Activated CD4-positive, alpha-beta T cell treated with anti-CD3 and anti-CD28 coated beads, Interleukin-2, Interleukin-6, amounts not matched to agents 100 ng/mL and 50 ng/mL, durations not matched to agents 16 hours and 8 hours (primary cell): ENCODE data around the gene NAA15.
A peak's percentile ranks its signal among the peaks of the same experiment; 100 is the strongest.
"Not testable (repeated sequence)": the region's sequence is repeated elsewhere in the genome, so short reads cannot be mapped to it uniquely, and the experiment has no call there.

Source experiments
- DNase-seq: peaks from one replicate; pipeline ENCODE4 v3.0.0-alpha.2; 2020

Gene NAA15

DNA sequence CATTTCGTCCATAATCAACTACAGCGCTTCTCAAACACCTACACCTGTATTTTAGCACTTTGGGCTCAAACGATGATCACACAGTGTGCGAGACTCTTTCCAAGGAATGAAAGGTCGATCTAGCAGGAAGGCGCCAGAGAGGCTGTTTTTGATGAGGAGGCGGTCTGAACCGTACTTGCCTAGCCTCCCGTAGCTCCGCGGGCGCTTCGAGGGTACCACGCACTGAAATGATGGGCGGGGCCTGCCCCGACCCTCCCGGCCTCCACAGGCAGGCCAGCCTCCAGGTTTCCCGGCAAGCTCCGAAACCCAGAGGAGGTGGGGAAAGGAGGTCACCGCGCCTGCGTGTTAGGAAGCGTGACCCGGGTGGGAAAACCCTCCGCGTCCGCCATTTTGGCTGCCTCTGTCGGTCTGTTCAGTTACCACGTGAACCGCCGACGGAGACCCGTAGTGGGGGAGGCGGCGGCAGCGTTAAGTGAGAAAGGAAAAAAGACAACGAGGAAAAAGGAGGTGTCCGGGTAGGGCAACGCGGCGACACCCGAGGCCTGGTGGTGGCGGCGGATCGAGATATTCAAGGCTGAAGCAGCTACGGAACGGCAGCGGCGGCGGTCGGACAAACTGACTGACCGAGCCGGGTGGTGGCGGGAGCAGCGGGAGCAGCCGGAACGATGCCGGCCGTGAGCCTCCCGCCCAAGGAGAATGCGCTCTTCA, at the start of gene NAA15:
Gene NAA15, plus strand, starts transcription at position 393 of the 708 bp plus-strand sequence. Its CDS starts 273 bp downstream, at position 666.
- peak; percentile 99 for DNase-seq

DNA sequence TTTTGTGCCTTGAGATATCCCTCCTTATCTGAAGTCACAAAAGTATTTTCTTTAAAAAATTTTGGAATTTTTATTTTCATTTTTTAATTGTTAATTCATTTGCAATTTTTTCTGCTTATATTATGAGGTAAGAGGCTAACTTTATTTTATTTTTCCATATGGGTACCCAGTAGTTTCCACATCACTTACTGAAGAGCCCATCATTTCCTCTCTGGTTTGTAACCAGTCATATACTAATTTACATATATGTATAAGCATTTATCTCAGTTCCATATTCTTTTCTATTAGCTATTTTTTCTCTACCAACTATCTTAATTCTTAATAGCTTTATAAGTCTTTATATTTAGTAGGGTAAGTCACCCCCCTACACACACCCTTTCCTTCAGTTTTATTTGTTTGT, 48.3 kb upstream of the NAA15 start:
- DNase-seq: no peak

DNA sequence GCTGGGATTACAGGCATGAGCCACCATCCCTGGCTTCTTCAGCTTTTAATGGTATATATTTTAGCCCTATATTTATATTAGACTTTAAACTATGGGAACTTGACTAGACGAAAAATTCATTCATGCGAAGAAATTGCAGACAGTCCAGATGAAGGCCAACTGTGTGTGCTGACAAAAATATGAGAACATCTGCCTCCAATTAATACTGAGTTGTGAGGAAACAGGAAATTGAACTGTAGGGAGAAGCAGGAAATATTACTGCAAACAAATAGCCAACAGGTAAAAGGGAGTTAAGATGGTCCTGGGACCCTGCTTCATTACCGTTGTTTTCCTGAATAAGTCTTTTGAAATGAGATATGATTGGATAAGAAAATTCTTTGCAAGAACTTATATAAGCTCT, 47.6 kb upstream of the NAA15 start:
- no peak for DNase-seq

DNA sequence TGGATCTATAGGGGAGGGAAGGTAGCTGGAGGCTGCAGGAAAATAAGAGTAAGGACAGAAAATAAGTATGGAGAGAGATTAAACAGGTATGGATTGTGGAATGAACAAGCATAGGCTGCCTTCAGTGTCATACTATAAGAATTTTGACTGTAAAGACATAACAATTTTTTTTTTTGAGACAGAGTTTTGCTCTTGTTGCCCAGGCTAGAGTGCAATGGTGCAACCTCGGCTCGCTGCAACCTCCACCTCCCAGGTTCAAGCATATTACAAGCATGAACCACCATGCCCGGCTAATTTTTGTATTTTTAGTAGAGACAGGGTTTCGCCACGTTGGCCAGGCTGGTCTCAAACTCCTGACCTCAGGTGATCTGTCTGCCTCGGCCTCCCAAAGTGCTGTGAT, 45.7 kb upstream of the NAA15 start:
- not testable (repeated sequence) for DNase-seq

DNA sequence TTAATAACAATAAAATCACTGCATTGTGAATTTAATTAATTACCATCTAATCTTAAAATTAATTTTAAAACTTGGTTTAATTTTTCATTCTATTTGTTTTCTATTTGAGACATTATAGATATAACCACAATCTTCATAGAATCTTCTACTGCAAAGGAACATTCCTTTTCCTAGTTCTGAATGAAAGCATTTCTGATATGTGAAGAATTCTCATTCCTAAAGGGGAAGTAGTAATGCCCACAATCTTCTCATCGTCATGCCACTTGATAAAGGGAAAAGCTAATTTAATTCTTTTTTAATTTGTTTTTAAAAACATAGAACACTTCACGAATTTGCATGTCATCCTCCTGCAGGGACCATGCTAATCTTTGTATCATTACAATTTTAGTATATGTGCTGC, 45.0 kb upstream of the NAA15 start:
- no peak for DNase-seq

DNA sequence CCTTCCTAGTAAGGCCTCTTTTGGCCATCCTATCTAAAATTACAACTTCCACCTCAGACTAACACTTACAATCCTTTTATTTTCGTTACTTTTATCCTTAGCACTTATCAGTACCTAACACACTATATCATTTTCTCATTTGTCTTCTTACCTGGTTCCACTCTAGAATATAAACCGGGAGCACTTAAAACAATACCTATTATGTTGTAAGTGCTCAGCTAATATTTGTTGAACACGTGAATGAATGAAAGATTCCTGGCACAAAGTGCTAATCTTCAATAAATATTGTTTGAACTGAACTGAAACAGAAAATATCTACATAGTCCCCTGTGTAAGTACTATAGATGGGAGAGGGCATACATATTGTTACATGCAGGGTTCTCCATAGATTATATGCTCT, 35.7 kb upstream of the NAA15 start:
- no peak for DNase-seq

DNA sequence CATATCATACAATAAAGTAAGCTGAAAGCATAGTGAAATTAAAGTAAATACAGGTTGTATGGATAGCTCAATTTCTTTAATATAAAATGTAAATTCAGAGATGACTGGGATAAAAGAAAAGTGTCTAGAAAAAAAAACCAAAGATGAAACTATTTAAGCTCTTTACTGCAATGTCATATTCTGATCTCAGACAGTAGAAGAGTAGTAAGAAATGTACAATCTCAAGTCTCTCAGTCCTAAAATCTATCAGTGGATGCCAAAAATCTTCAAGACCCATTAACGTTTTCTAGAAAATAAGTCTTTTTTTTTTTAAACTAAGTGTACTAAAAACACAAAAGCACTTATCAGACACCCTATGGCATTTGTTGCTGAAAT, 35.1 kb upstream of the NAA15 start:
- DNase-seq: no peak

DNA sequence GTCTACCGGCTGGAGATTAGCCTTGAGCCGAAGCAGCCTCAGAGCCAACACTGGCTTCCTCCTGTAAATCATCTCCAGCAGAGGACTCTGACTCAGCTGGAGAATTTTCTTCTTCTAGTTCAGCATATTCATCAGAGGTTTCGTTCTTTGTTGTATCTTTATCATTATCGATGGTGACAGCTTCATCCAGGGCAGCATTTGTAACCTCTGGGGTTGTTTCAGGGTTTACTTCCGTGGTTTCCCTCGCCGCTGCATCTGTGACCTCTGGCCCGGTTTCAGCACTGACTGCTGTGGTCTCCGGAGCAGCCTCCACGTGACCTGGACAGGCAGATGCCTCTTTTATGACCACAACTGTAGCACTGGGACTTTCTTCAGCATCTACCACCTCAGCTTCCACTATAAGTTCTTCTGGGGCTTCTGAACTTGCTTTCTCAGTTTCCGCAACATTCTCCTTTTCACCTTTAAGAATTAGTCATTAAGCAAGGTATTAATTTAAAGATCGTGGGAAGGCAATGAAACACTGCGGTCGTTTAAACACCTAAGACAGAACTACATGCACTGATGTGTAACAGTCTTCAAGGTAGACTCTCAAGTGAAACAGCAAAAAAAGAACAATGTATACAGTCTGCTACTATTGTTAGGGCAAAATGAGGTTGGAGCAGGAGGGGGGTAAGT, 34.6 kb upstream of the NAA15 start:
- peak; percentile 95 for DNase-seq

DNA sequence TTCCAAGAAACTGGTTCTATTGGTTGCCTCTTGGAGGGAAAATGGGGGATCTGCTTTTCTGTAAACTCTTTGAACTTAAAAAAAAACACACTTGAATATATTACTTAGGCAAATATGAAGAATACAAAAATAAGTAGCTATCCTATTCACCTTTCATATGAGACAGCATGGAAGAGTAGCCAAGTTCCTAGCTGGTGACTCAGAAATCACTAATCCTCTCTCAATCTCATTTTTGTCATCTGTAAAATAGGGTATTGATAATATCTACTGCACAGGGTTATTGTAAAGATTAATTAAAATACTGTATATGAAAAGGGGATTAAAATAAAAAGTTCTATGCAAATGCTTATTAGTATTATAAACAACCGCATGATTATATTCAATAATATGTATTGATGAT, 34.0 kb upstream of the NAA15 start:
- no peak for DNase-seq

DNA sequence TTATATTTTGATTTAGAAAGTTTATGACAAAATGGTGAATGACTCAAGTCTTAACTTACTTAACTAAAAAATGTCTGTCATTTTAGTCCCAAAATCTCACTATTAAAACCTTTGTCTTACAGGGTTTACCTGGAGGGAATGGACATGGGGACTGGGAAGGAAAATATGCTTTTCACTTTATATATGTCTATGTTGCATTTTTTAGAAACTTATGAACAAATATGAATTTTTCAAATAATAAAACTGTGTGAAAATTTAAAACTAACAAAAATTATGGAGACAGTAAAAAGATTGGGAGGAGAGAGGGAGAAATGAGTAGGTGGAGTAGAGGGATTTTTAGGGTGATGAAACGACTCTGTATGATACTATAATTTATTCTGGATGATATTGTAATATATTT, 27.5 kb upstream of the NAA15 start:
- DNase-seq: no peak

DNA sequence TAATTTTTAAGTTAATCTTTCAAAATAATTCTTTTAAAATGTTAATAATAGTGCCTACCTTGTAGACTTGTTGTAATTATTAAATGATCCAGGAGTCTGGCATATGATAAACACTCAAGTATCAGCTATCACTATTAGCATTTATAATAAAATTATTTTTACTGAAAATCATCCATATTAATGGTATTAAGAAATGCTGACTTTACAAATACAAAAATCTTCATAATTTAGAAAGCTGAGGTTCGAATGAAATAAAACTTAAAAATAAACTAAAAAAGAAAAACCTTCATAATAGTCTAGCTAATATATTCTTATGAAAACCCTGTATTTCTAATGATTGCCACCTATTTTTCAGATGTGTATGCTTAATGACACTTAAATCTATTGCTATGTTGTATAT, 26.5 kb upstream of the NAA15 start:
- DNase-seq: no peak

DNA sequence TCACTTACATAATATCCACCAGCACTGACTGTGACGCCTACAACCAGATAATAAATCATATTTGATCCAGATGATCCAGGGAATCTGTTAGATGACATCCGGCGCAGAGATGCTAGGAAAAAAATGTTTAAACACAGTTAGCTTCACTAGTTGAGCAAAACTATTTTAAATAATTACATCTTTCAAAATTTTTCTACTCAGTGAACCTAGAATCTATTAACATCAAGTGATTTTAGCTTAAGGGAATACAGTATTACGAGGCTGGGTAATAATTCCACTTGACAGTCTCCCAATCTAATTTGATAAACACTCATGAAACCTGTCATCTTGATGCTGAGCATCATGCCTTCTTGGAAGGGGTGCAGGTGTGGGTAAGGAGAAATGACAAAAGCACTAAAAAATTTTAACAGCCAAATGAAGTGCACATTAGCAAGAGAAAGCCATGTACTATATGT, 26.0 kb upstream of the NAA15 start:
- no peak for DNase-seq

DNA sequence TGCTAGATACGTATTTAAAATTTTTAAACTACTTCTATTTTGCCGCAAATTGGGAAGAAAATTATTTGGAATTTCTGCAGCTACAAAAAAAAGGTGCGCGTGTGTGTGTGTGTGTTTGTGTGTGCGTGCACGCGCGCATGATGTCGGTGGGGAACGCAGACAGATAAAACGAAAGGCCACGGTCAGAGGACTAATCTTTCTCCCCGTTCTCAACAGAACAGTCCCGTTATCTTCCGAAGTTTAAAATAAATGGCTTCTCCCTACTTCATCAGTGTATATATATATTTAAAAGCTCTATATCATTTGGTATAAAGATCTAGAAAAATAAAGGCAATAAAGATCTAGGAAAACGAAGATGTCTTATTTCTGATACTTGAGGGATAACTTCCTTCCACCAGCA, 22.8 kb upstream of the NAA15 start:
- DNase-seq: no peak

DNA sequence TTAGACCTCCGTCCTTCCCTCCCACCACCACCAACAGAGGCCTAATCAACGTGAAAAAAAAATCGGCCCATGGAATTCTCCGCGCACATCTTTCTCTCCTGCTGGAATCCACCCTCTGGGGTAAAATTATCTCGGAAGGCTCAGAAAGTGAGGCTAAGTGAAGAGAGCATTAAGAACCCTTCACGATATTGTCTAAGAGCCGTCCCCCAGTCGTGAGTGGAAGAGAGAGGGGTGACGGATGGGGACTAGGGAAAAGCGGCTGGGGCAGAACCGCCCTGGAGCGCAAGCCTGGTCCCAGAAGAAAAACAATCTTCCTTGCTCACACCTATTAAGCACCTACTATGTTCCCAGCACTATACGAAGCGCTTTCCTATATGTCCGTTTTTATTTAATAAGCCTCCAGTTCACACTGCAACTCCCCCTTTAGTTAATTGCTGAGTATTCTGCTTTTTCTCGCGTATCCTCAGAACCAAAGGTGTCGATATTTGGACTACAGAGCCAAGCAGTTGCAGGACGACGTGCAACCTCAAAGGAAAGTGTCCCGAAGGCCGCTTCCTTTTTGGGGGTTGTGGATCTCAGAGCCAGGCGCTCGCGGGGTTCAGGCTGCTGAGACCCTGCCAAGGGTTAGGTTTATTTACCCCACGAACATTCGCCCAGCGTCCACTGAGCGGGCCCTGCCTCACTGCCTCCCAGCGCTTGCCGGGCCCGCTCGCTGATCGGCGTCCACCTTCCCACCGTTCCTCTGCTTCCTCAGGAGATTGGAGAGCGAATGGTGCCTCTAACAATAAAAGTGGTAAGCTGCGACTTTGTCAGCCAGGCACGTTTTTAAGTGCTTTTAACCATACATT, 22.2 kb upstream of the NAA15 start:
- no peak for DNase-seq

DNA sequence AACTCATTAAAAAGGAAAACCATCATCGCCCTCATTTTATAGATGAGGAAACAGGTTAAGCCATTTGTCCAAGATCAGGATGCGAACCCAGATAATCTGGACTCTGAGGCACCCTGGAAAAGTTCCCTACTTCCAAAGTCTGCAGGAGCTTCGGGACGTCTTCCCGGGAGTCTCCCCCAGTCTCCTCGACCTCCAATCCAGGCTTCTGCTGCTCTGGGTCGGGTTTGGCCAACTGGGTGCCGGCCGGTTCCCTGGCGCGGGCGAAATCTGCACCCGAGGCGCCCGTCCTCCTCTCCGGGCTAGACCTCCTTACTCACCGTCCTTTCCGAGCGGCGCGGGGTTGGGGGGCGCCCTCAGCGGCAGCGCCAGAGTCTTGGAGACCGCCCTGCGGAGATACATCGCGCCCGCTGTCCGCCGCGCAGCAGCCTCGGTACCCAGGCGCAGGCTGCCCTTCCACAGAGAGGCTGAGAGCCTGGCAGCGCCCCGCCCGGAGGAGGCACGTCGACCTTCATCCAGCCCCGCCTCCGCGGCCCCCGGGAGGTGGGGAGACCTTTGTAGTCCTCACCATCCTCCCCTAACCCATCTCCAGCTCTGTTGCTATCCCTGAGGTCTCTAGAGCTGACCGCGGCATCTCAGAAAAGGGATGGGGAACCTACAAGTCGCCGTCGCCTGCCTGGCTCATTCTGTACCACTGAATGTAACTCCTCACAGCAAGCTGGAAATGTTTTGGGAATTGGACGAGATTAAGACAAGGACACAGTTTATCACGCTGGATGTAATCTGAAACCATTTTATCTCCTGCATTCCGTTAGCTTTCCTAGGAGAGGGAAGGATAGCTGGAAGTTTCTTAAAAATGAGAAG, 21.3 kb upstream of the NAA15 start, which contains the start of gene MGARP:
Gene MGARP, minus strand, starts transcription at position 466 of the 861 bp plus-strand sequence. Its CDS starts 67 bp downstream, at position 399.
- DNase-seq: peak; percentile 26

DNA sequence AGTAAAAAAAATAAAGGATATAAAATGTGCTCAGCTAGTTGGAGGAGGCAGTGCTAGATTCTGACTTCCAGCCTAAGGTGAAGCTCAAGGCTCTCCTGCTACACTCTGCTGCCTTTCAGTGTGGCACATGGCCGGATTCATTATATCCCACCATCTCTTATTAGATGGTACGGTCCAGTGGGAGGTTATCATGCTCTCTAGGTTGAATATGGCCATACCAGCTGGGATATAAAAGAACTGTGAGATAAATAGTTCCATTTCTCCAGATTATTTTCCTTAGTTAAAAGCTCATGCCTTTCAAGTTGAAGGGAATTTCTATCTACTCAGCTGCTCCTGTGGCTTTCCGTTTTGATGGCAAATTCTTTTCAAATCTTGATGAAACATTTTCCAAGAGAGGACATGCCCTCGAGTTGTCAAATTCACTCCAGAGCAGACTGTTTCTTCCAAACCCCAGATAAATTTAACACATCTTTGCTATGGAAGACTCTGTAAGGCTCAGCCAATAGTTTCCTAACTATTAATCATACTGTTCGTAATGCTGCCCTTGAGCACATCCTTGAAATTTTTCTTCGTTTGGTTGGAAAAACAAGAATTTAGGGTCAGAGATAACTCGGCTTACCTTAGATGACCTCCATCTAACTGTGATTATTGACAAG, 19.1 kb upstream of the NAA15 start:
- DNase-seq: no peak

DNA sequence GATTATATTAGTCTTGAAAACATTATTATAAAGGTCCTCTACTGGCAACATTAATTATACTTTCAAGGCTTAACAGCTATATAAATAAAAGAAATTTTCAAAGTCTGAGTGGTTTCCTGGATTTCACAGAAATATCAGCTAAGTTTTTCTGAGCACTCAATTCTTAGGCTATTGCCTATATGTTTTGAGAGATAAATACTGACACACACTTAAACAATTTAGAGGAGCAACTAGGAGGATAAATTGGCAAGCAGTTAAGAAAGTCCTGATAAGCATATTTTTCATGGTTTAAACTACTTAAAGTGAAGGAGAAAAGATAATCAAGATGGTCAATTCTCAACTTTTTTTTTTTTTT, 18.6 kb upstream of the NAA15 start:
- no peak for DNase-seq

DNA sequence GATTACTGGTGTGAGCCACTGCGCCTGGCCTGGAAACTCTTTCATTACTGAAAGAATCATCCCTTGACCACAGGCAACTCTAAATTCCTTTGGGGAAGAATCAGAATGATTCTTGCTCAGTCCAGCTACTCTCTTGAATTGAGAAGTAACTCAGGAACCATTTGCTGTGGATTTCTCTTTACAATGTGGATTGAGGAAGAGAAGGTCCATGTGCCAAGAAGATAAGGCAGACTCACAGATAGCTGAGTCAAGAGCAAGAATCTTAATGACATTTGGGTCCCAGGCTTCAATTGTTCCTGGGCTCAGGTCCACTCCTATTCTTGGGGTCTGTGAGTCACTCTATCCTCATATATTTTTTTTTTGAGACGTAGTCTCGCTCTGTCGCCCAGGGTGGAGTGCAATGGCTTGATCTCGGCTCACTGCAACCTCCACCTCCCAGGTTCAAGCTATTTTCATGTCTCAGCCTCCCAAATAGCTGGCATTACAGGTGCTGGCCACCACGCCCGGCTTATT, 15.1 kb upstream of the NAA15 start:
- DNase-seq: no peak

DNA sequence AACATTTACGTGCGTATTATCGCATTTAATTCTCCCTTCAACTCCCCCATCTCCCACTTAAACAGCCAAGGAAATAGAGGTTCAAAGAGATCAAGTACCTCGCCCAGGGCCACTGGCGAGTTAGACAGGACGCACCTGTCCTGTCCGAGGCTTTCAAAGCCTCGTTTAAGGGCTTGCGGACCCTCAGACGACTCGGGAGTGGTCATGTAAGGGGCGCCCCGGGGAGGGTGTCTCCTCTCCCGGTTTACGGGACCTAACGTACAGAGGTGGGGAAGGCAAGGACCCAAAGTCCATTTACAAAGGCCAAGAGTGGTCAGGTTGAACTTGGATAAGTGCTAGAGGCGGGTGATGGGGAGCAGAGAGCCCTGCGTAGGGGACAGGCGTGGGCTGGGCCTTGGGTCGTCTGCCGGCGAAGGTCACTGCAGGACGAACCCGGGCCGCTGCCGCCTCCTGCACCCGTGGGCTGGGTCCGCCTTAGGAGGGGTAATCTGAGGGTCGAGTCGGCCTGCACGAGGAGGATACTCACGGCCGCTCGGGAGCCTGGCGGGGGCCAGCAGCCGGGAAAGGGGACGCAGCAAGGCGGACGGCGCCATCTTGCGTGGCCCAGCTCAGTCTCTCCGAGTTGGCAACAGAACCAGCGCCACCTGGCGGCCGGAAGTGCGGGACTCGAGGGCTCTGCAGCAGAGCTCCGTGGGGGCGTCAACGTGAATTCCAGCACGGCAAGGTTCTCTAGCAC, 5.9 kb upstream of the NAA15 start:
- peak; percentile 99 for DNase-seq

DNA sequence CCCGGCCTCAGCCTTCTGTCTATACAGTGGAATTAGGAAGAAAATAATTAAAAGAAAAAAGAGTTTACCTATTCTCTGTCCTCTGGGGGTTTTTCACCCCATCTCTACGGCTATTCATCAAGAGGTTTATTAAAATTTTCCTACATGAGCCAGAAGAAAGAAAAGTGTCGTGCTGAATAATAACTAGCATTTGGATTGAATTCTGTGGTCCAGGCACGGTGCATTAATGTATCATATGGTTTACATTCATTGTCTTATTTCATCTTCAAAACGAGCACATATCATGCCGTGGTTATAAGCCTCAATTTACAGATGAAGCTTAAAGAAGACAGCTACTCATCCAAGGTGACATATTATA, 5.4 kb upstream of the NAA15 start:
- no peak for DNase-seq

DNA sequence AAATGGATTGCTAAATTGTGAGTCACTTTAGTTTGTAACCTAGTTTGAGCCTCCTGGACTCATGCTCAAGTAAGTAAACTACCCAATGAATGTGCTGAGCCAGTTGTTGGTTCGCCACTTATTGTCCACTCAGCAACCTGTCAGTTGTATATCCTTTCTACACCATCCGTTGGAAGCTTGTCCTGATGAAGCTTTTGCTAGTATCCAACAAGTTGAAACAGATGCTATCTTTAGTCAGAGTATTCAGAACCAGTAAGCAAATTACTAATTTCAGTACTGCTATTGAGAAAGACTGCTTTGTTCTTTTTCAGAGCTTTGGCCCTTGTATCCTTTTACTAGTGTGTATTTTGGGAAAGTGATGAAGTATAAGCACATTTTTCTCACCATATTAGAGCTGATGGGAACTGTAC, 4.3 kb upstream of the NAA15 start:
- DNase-seq: peak; percentile 44
